GM18951 (cell line): ENCODE results near the gene ABCB10.
"Not testable (repeated sequence)": the region's sequence is repeated elsewhere in the genome, so short reads cannot be mapped to it uniquely, and the experiment has no call there.

ENCODE experiments used
- POLR2A ChIP-seq: IDR thresholded peaks from 4 replicates; pipeline ENCODE4 v1.6.1; 2011; ENCODE audit warnings: mild to moderate bottlenecking; ENCODE audit not compliant: insufficient read length, insufficient read depth; ENCODE audit errors: extremely low read depth
- in situ Hi-C: fragments of 300-500 bp; cut with MboI; formaldehyde crosslinking; loops from one replicate; pipeline ENCODE4 v1.12.0; 2022; ENCODE audit warnings: low sequenced_read_pairs, mixed read lengths, inconsistent platforms; ENCODE audit not compliant: unreplicated experiment

Gene ABCB10

GRCh38 chr1:229558460-229559335 is at the start of gene ABCB10:
TSS of gene ABCB10 (minus strand) at chr1:229558707. CDS start at chr1:229558652, 55 bp downstream.
- TF ChIP-seq POLR2A: peak; percentile 63

GRCh38 chr1:229607370-229607769 is 48.9 kb upstream of the ABCB10 start:
- in situ Hi-C loops: no loop called here
- TF ChIP-seq POLR2A: no peak

More at GRCh38 chr1:229558460-229559335, at the start of gene ABCB10:
- in situ Hi-C loops: no loop called here

GRCh38 chr1:229603371-229604005 is 45.0 kb upstream of the ABCB10 start:
- TF ChIP-seq POLR2A: no peak
- in situ Hi-C loops: no loop called here

- in situ Hi-C loops: no loop called here
Measured at GRCh38 chr1:229600229-229600628, 41.7 kb upstream of the ABCB10 start.

GRCh38 chr1:229599218-229599954 is 40.9 kb upstream of the ABCB10 start:
- no peak for TF ChIP-seq POLR2A
- in situ Hi-C loops: no loop called here

More at GRCh38 chr1:229600229-229600628, 41.7 kb upstream of the ABCB10 start:
- no peak for TF ChIP-seq POLR2A

- TF ChIP-seq POLR2A: no peak
- in situ Hi-C loops: no loop called here
Measured at GRCh38 chr1:229597877-229598276, 39.4 kb upstream of the ABCB10 start.

GRCh38 chr1:229596925-229597699 is 38.6 kb upstream of the ABCB10 start:
- TF ChIP-seq POLR2A: no peak
- in situ Hi-C loops: no loop called here

GRCh38 chr1:229595876-229596275 is 37.4 kb upstream of the ABCB10 start:
- in situ Hi-C loops: not testable (repeated sequence)

GRCh38 chr1:229594227-229595008 is 35.9 kb upstream of the ABCB10 start:
- TF ChIP-seq POLR2A: no peak
- in situ Hi-C loops: no loop called here

GRCh38 chr1:229593800-229594199 is 35.3 kb upstream of the ABCB10 start:
- in situ Hi-C loops: no loop called here
- no peak for TF ChIP-seq POLR2A

GRCh38 chr1:229590119-229590518 is 31.6 kb upstream of the ABCB10 start:
- in situ Hi-C loops: no loop called here
- TF ChIP-seq POLR2A: no peak

GRCh38 chr1:229585338-229585737 is 26.8 kb upstream of the ABCB10 start:
- TF ChIP-seq POLR2A: no peak
- in situ Hi-C loops: no loop called here
